Measurements from ENCODE around the gene GOLGA8H.
"Not testable (repeated sequence)": the region's sequence is repeated elsewhere in the genome, so short reads cannot be mapped to it uniquely, and the experiment has no call there.

Gene GOLGA8H, protein sequence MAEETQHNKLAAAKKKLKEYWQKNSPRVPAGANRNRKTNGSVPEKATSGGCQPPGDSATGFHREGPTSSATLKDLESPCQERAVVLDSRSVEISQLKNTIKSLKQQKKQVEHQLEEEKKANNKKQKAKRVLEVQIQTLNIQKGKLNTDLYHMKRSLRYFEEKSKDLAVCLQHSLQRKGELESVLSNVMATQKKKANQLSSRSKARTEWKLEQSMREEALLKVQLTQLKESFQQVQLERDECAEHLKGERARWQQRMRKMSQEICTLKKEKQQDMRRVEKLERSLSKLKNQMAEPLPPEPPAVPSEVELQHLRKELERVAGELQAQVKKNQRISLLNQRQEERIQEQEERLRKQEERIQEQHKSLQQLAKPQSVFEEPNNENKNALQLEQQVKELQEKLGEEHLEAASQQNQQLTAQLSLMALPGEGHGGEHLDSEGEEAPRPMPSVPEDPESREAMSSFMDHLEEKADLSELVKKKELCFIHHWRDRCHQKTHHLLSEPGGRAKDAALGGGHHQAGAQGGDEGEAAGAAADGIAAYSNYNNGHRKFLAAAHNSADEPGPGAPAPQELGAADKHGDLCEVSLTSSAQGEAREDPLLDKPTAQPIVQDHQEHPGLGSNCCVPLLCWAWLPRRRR

DNA sequence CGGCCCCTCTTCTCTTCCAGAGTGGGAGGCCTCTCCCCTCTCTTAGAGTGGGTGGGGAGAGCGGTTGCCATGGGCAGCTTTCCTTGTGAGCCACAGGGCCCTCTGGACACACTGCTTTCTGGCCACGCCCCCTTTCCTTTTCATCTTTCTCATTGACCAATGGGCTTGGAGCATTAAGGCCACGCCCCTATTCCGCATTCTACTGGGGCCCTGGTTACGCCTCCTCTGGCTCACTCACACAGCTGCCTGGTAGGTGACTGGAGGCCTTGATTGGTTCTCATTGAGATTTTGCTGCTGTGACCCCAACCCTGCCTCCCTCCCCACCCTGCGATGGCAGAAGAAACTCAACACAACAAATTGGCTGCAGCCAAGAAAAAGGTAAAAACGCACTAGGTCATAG, at the start of gene GOLGA8H:
Gene GOLGA8H (plus strand): TSS at position 233 of the 400 bp plus-strand sequence. CDS start 98 bp downstream, at position 331.
- not testable (repeated sequence) for DNase-seq

DNA sequence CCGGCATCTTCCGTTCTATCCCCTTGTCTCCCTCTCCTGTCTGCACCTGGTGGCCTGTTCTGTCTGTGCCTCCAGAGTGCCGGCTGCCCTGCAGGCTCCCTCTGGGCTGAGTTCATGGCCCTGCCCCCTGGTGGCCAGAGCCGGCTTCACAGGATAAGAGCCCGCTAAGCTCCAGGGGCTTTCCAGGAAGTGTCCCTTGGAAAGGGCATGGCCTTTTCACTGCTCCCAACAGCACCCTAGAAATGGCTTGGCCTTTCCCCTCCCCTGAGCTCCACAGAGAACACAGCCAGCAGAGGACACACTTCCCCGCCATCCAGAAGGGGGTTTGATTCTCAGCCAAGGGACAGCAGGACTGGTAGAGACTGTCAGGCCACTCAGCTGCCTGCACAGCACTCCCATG, 36.9 kb upstream of the GOLGA8H start:
- not testable (repeated sequence) for DNase-seq

DNA sequence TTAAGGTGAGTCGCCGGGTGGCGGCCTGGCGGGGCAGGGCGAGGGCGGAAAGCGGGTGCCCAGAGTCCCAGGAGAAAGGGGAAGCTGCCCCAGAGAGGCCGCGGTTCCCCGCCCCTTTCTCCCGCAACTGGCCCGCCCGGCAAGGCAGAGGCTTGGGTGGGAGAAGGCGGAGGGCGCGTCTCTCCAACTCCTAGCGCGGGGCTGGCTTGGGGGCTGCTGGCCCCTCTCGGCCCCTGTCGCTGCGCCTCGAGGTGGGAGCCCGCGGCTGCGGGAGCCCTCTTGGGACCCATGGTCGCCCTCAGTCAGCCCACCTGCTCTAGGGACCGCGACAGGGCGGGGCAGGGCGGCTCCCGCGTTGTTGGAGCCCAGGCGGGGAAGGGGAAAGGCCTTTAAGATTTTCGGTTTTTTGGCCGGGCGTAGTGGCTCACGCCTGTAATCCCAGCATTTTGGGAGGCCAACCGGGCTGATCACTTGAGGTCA, 30.8 kb upstream of the GOLGA8H start:
- not testable (repeated sequence) for DNase-seq

DNA sequence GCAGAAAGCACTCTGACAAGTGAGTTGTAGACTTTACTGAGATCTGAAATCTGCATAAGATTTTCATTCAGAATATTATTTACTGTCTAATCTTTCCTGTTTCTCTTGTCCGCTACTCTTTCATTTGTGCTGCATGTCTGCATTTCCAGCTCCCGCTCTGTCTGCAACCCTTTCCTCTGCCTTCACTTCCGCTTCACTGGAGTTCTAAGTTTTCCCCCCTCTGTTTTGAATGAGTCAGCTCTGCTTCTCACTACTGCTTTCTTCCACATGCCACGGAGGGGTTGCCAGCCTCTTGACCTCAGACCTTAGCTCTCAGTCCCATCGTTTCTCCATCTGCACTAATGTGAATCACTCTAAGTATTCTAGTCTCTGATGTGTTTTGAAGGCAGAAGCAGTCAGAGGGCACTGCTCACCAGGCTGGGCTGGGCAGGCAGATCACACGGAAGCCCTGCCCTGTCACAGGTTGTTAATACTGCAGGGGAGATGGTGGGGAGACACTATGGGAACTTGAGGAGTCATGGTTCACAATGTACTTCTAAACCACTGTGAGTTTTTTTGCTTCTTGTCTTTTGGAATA, 24.3 kb upstream of the GOLGA8H start:
- not testable (repeated sequence) for DNase-seq

DNA sequence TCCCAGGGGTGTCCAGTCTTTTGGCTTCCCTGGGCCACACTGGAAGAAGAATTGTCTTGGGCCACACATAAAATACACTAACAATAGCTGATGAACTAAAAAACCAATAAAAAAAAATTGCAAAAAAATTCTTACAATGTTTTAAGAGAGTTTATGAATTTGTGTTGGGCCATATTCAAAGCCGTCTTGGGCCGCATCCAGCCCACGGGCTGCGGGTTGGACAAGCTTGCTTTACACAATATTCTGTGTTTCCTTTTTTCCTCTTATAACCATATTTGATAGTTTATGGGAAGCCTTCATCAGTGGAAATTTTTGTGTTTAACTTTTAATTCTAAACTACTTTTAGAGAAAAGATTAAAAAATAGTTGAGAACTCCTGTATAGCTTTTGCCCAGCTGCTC, 23.1 kb upstream of the GOLGA8H start:
- DNase-seq, result not testable (repeated sequence)

DNA sequence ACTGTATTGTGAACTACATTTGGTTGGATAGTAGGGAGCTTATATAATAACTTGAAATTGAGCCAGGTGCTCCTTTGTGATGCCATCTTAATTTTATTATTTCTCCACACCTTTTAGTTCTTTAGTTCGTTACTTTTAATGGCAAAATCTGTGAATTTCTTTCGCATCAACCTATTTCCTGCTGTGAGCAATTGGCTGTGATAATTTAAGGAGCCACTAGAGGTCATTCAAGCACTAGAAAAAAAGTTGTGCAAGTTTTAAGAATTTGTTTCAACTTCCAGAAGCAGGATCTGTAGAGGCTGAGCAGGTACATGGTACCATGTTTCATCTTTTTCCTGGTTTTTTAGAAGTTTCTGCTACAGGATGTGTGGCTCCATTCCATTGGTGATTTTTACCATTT, 4.9 kb upstream of the GOLGA8H start:
- not testable (repeated sequence) for DNase-seq

DNA sequence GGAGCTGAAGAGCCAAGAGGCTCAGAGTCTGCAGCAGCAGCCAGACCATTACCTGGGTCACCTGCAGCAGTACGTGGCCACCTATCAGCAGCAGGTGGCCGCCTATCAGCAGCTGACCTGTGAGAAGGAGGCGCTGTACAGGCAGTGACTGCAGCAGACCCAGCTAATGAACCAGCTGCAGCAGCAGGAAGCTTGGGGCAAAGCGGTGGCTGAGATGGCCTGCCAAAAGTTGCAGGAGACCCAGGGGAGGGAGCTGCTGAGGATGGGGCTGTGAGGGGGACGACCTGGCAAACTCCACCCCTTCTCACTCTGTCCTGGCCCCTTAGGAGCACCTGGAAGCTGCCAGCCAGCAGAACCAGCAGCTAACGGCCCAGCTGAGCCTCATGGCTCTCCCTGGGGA, 8.4 kb downstream of the GOLGA8H start:
- DNase-seq, result not testable (repeated sequence)

DNA sequence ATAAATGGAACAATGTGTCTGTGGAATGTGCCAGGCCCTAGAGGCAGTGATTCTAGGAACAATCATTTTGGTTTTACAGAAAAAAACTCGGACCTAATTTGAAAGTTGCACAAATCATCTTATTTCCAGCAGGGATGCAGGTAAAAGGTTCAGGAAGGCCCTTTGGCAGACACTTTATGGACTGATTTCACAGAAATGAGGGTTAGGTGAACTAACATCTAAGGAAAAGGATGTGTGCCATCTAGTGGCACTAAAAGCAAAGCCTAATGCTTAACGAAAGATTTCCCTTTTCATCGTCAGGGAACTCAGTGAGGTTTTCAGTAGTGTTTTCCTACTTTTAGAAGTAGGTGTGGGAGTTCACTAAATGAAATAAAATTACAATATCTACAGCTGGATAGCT, 17.5 kb downstream of the GOLGA8H start:
- DNase-seq, result not testable (repeated sequence)

DNA sequence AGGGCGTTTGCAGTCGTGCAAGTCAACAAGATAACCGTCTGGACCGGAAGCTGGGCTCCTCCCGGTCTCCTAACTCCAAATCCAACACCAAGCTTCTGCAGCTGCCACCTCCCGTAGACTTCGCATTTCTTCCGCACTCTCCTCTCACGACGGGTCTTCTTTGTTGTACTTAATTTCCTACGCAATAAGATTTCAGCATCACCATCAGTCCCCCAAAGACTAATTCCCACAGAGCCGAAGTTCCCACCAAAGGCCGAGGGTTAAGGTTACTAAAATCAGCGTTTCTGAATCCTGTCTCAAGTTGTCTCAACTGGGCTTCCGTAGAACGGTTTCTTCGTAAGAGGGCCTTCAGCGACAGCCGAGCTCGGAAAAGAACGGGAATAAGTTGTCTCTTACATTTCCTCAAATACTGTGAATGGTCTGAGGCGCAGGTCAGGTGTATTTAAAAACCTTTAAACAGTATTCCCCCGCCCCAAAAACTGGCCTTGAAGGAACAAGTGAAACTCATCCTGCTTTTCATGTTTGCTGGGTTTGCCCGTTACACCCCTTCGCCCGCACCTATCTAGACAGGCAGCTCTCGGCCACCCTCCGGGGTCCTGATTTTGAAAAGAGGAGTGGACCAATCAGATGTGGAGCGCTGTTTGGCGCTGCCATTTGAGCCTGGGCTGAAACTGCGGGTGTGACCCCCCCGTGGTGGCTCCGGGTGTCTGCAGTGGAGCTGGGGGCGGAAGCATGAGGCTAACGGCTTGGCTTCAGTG, 21.8 kb downstream of the GOLGA8H start, which contains the start of gene ARHGAP11B:
Gene ARHGAP11B (plus strand): TSS at position 693 of the 758 bp plus-strand sequence.
- not testable (repeated sequence) for DNase-seq

DNA sequence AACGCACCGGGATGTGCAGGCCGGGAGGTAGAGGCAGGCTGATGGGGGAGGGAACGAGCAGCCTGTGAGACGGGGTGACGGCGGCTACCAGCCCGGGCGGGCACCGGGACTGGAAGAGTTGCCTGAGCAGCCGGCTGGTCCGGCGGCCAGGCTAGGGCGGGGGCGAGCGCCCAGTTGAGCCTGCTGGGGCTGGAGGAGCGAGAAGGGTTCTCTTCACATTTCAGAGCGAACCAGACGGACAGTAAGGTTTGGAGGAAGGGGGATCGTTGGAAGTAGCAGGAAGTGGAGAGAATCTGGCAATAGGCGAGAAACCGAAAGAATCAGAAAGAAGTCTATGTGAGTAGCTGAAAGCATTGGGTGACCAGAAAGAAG, 22.4 kb downstream of the GOLGA8H start:
- not testable (repeated sequence) for DNase-seq

DNA sequence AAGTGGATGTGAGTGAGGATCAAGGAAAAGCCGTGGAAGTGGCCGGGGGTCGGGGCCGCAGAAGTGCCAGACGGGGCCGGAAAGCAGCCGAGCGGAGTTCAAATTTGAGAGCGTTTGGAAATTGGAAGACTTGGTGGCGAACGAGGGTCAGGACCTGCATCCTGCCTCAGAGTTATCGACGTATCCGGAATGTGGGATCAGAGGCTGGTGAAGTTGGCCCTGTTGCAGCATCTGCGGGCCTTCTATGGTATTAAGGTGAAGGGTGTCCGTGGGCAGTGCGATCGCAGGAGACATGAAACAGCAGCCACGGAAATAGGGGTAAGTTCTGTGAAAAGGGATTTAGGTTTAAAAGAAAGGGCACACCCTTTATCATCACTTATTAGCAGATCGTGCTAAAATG, 22.8 kb downstream of the GOLGA8H start:
- not testable (repeated sequence) for DNase-seq

DNA sequence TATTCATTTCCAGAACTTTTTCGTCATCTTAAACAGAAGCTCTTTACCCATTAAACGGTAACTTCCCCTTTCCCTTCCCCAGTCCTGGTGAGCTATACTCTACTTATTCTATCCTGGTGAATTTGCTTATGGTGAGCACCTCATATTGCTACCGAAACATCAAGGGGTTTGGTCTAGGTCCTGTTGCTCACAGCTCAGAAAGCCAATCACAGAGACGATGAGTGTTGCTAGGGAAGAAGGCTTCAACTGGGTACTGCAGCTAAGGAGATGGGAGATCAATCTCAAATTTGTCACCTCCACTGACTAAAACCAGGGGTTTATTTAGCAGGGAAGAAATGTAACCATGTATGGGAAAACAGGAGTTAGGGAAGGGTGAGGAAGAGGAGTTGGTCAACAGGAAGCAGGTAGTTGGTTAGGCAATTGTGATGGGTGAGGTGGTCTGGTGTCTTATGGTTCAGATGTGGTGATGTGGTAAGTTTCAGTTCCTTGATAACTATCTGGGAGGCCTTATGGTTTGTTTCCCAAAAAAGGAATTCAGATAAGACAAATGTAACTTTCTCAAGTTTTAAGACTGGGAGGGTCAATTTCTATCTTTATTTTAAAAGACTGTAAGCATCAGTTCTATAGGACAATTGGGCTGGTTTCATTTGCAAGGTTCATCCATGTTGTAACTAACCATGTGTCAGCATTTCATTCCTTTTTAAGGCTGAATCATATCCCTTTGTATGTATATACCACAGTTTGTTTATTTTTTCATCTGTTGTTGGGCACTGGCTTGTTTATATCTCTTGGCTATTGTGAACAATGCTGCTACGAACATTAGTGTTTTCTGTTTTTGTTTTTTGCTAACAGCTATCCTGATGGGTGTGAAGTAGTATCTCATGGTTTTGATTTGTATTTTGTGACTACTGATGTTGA, 46.4 kb downstream of the GOLGA8H start:
- DNase-seq, result no peak

DNA sequence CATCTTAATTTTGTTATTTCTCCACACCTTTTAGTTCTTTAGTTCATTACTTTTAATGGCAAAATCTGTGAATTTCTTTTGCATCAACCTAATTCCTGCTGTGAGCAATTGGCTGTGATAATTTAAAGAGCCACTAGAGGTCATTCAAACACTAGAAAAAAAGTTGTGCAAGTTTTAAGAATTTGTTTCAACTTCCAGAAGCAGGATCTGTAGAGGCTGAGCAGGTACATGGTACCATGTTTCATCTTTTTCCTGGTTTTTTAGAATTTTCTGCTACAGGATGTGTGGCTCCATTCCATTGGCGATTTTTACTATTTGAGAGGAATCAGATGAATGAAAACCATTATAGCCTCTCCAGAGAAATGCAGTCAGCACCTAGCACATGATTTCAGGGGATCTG, 57.3 kb downstream of the GOLGA8H start:
- DNase-seq, result not testable (repeated sequence)
